Measurements from ENCODE around the gene GAGE12G. TPM values are rescaled to one million over a fixed set of nuclear protein-coding genes. Genes with fewer than 3 reads are reported as not detected.
"Not testable (repeated sequence)": the region's sequence is repeated elsewhere in the genome, so short reads cannot be mapped to it uniquely, and the experiment has no call there.

The GAGE12G gene
- total and polyA plus RNA-seq, 2 of the 8 experiments (the other 6 are each of a cell fraction or from before 2014, with no cell fraction given), result not detected

DNA sequence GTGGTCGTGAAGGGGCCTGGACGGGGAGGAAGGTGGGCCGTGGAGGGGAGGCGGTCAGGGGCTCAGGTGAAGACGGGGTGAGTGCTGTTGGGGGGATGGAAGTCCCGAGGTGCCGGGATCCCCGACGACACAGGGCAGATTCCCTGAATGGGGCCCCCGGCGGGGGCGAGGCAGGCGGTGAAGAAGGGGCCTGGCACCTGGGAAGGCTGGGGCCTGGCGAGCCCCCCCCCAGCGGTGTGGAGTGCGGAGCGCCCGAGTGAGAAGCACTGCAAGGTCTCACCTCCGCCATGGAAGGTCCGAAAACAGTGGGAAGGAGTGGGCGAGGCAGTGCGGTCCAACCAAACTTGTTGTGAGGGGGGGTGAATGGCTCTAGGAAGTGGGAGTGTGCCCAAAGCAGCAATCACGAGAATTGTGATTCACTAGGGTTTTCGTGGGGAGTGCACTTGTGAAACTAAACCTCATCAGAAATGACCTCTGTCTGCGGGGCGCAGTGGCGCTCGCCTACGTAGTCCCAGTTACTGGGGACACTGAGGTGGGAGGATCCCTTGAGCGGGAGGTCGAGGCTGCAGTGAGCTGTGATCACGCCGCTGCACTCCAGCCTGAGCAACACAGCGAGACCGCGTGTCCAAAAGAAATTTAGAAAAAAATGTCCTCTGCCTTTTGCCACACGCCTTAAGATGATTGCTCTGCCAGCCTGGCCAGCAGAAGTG is 19.7 kb downstream of the GAGE12G start:
- H2BK15ac ChIP-seq (ENCODE audit: low read length); H3K4me1 ChIP-seq (replicated peaks in 1 of 4; ENCODE audit: control insufficient read depth in 3 of 4, insufficient read depth in 4 of 4, low read length in 3 of 4); H3K79me1 ChIP-seq (ENCODE audit: low read depth, low read length); H3K56ac ChIP-seq (replicated peaks; ENCODE audit: insufficient read length, low read depth, low read length); H3K14ac ChIP-seq (ENCODE audit: insufficient read length); H2BK12ac ChIP-seq (ENCODE audit: low read depth, low read length); H3K23ac ChIP-seq (ENCODE audit: insufficient read length); H3K79me2 ChIP-seq (ENCODE audit: control insufficient read depth in 1 of 2, insufficient read depth in 2 of 2, low read length in 2 of 2); H3K4me2 ChIP-seq (ENCODE audit: insufficient read depth in 1 of 2, low read depth in 2 of 2, low read length in 2 of 2); H4K8ac ChIP-seq (ENCODE audit: extremely low read depth, insufficient read depth, low read length); H4K91ac ChIP-seq (replicated peaks; ENCODE audit: insufficient read length, low read length); H3K27ac ChIP-seq (ENCODE audit: low read depth, low read length); H2AK5ac ChIP-seq (ENCODE audit: low read depth, low read length); H2BK120ac ChIP-seq (replicated peaks; ENCODE audit: low read depth, low read length); H4K20me1 ChIP-seq (replicated peaks in 1 of 2; ENCODE audit: control insufficient read depth in 1 of 2, insufficient read depth in 2 of 2, low read length in 2 of 2); H2AFZ ChIP-seq (ENCODE audit: low read length); H3K9me3 ChIP-seq (ENCODE audit: insufficient read depth in 2 of 2, low read depth in 1 of 2, low read length in 1 of 2); H3K9ac ChIP-seq (replicated peaks in 1 of 4; ENCODE audit: extremely low read depth in 1 of 4, low read depth in 3 of 4, low read length in 3 of 4); FAIRE-seq; H3K36me3 ChIP-seq (ENCODE audit: control insufficient read depth in 2 of 4, insufficient read depth in 4 of 4, low read length in 3 of 4); CTCF ChIA-PET (ENCODE audit: partially characterized antibody); H2BK20ac ChIP-seq (ENCODE audit: low read length); H3K27me3 ChIP-seq (replicated peaks in 1 of 4; ENCODE audit: control insufficient read depth in 3 of 4, extremely low read depth in 1 of 4, insufficient read depth in 3 of 4, low read length in 3 of 4); H4K5ac ChIP-seq (ENCODE audit: insufficient read length, low read depth, low read length); H3K4me3 ChIP-seq (ENCODE audit: extremely low read depth in 1 of 4, insufficient read depth in 2 of 4, low read depth in 3 of 4, low read length in 4 of 4); POLR2A ChIA-PET (ENCODE audit: partially characterized antibody); H2BK5ac ChIP-seq (ENCODE audit: low read depth, low read length); DNase-seq (ENCODE audit: low read depth in 1 of 2, low spot score in 2 of 2); H3K4ac ChIP-seq (replicated peaks; ENCODE audit: insufficient read length, low read depth, low read length); H3K23me2 ChIP-seq (ENCODE audit: low read depth, low read length); H3K18ac ChIP-seq (ENCODE audit: extremely low read depth, low read length): not testable (repeated sequence)
- 97% methylated on average over 16 of the region's 37 CpGs; no CpG with 5 or more reads in 1 of the 2 experiments for WGBS, 2 experiments (ENCODE audit: extremely low coverage in 1 of 2, insufficient coverage in 1 of 2, insufficient read length in 1 of 2, insufficient replicate concordance in 2 of 2, low coverage in 1 of 2, low lambda C conversion rate in 2 of 2, missing lambda C conversion rate in 1 of 2)

DNA sequence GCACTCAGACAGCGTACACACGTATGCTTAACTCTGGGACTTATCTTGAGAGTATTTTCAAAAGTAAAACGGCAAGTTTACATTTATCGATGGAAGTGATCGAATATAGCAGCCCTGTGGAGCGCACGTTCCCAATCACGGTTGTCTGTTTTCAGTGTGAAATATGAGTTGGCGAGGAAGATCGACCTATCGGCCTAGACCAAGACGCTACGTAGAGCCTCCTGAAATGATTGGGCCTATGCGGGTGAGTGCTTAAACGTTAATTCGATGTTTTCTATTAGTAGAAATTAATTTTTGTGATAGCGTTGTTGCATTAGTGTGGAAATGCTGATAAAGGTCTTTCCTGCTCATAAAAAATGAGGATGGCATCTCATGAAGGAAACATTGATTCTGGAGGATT is 20.3 kb downstream of the GAGE12G start:
- H4K20me1 ChIP-seq (replicated peaks in 1 of 2; ENCODE audit: control insufficient read depth in 1 of 2, insufficient read depth in 2 of 2, low read length in 2 of 2); H3K36me3 ChIP-seq (ENCODE audit: control insufficient read depth in 2 of 4, insufficient read depth in 4 of 4, low read length in 3 of 4); H2BK15ac ChIP-seq (ENCODE audit: low read length); H4K5ac ChIP-seq (ENCODE audit: insufficient read length, low read depth, low read length); H3K9ac ChIP-seq (replicated peaks in 1 of 4; ENCODE audit: extremely low read depth in 1 of 4, low read depth in 3 of 4, low read length in 3 of 4); H3K4me3 ChIP-seq (ENCODE audit: extremely low read depth in 1 of 4, insufficient read depth in 2 of 4, low read depth in 3 of 4, low read length in 4 of 4); H3K79me1 ChIP-seq (ENCODE audit: low read depth, low read length); H3K27me3 ChIP-seq (replicated peaks in 1 of 4; ENCODE audit: control insufficient read depth in 3 of 4, extremely low read depth in 1 of 4, insufficient read depth in 3 of 4, low read length in 3 of 4); H3K79me2 ChIP-seq (ENCODE audit: control insufficient read depth in 1 of 2, insufficient read depth in 2 of 2, low read length in 2 of 2); H4K91ac ChIP-seq (replicated peaks; ENCODE audit: insufficient read length, low read length); H3K23me2 ChIP-seq (ENCODE audit: low read depth, low read length); H3K9me3 ChIP-seq (ENCODE audit: insufficient read depth in 2 of 2, low read depth in 1 of 2, low read length in 1 of 2); H3K14ac ChIP-seq (ENCODE audit: insufficient read length); H3K4me2 ChIP-seq (ENCODE audit: insufficient read depth in 1 of 2, low read depth in 2 of 2, low read length in 2 of 2); H2BK5ac ChIP-seq (ENCODE audit: low read depth, low read length); H3K27ac ChIP-seq (ENCODE audit: low read depth, low read length); DNase-seq (ENCODE audit: low read depth in 1 of 2, low spot score in 2 of 2); H3K23ac ChIP-seq (ENCODE audit: insufficient read length); CTCF ChIA-PET (ENCODE audit: partially characterized antibody); H2AFZ ChIP-seq (ENCODE audit: low read length); H2AK5ac ChIP-seq (ENCODE audit: low read depth, low read length); H2BK120ac ChIP-seq (replicated peaks; ENCODE audit: low read depth, low read length); H3K56ac ChIP-seq (replicated peaks; ENCODE audit: insufficient read length, low read depth, low read length); H2BK20ac ChIP-seq (ENCODE audit: low read length); H2BK12ac ChIP-seq (ENCODE audit: low read depth, low read length); H4K8ac ChIP-seq (ENCODE audit: extremely low read depth, insufficient read depth, low read length); H3K18ac ChIP-seq (ENCODE audit: extremely low read depth, low read length); POLR2A ChIA-PET (ENCODE audit: partially characterized antibody); H3K4me1 ChIP-seq (replicated peaks in 1 of 4; ENCODE audit: control insufficient read depth in 3 of 4, insufficient read depth in 4 of 4, low read length in 3 of 4); H3K4ac ChIP-seq (replicated peaks; ENCODE audit: insufficient read length, low read depth, low read length); FAIRE-seq: not testable (repeated sequence)
- 94% methylated on average over 15 of the region's 17 CpGs; no CpG with 5 or more reads in 1 of the 2 experiments for WGBS, 2 experiments (ENCODE audit: extremely low coverage in 1 of 2, insufficient coverage in 1 of 2, insufficient read length in 1 of 2, insufficient replicate concordance in 2 of 2, low coverage in 1 of 2, low lambda C conversion rate in 2 of 2, missing lambda C conversion rate in 1 of 2)

All from H1 (cell line).